ENCODE measurements around the gene ZNF83. TPM values are rescaled to one million over a fixed set of nuclear protein-coding genes. Genes with fewer than 3 reads are reported as not detected.
A peak's percentile ranks its signal among the peaks of the same experiment; 100 is the strongest.
"Not testable (repeated sequence)": the region's sequence is repeated elsewhere in the genome, so short reads cannot be mapped to it uniquely, and the experiment has no call there.

Gene ZNF83
- 20.5 TPM for polyA plus RNA-seq (2013, experiment 1 of 2)
- 20.2 TPM for polyA plus RNA-seq (2013, experiment 2 of 2)

DNA sequence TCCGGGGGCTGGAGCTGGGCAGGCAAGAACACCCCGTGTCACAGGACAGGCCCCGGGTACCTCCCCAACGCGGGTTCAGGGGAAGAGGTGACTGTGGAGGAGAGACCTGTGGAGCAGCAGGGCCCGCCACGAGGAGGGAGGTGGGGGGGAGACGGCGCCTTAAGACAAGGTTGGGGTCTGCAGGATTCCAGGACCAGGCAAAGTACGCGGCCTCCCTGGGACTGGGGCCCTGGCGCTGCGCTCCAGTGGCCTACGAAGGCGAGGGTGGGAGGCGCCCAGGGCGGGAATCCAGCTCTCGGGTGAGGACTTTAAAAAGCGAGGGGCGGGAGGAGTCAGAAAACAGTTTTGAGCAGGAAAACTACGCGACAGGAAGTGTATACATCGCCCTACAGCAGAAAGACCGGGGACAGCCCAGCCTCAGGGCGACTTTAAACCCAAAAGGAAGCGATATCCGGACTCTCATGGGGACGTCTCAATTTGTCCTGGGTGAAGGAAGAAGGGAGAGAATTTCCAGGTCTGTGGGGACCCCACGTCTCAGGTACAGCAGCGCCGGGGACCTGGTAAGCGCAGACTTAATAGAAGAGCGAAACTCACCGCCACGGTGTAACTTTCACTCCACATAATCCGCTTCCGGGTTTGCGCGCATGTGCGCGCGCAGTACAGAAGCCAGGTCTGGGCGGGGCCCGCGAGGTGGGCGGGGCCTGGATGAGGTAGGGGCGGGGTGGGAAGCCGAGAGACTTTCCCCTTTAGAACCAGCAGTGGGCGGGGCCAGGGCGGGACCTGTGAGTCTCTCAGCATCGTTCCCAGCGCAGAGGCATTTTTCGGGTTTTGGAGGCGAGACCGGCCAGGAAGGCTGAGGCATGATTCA is at the start of gene ZNF83:
Gene ZNF83 (minus strand): TSS at position 638 of the 868 bp plus-strand sequence.
- H3K9me3 ChIP-seq (ENCODE audit: control insufficient read depth, low read length): no peaks in the 10 kb centered on the region
- H3K4me3 ChIP-seq (ENCODE audit: insufficient read depth in 1 of 2, low read depth in 1 of 2, low read length in 2 of 2): peak within 1 kb of the TSS; percentile 68 to 97
- DNase-seq: peak; percentile 93
- H3K9ac ChIP-seq (ENCODE audit: low read length): peak within 1 kb of the TSS; percentile 99
- H3K79me1 ChIP-seq (replicated peaks; ENCODE audit: low read length, poor library complexity, severe bottlenecking): peaks cover 23% of the 10 kb centered on the region
- peak within 1 kb of the TSS; percentile 82 for H3K4me2 ChIP-seq (ENCODE audit: low read length, poor library complexity, severe bottlenecking)
- H3K36me3 ChIP-seq (ENCODE audit: control insufficient read depth in 1 of 2, insufficient read depth in 2 of 2, low read depth in 1 of 2, low read length in 2 of 2): peaks cover 6 to 18% of the 10 kb centered on the region in 2 experiments
- no peak within 1 kb of the TSS for H2BK120ac ChIP-seq (ENCODE audit: low read depth, low read length)
- H2BK12ac ChIP-seq (ENCODE audit: low read length in 2 of 2): no peak within 1 kb of the TSS
- H3K4ac ChIP-seq (ENCODE audit: low read depth in 1 of 2, low read length in 2 of 2): peak within 1 kb of the TSS; percentile 5 to 94
- H4K8ac ChIP-seq (ENCODE audit: low read length): peak within 1 kb of the TSS; percentile 84
- H3K18ac ChIP-seq (ENCODE audit: low read depth in 1 of 2, low read length in 2 of 2): peak within 1 kb of the TSS; percentile 77 to 91
- peak within 1 kb of the TSS; percentile 99 for H3K27ac ChIP-seq (ENCODE audit: low read length, poor library complexity, severe bottlenecking)
- no peak within 1 kb of the TSS for H2AK5ac ChIP-seq (ENCODE audit: low read length, severe bottlenecking)
- 2% methylated on average over 49 of the region's 55 CpGs for WGBS
- H3K4me1 ChIP-seq (ENCODE audit: control insufficient read depth, insufficient read depth, low read depth, low read length): peaks cover 7% of the 10 kb centered on the region
- H2BK15ac ChIP-seq (ENCODE audit: low read depth, poor library complexity, severe bottlenecking): no peak within 1 kb of the TSS
- H2BK5ac ChIP-seq (ENCODE audit: low read depth, low read length, poor library complexity, severe bottlenecking): peak within 1 kb of the TSS; percentile 76
- peak within 1 kb of the TSS in 1 of 2 experiments; percentile 81 for H3K23ac ChIP-seq (ENCODE audit: low read length in 2 of 2)
- H4K91ac ChIP-seq (ENCODE audit: low read length): peak within 1 kb of the TSS; percentile 70
- H3K14ac ChIP-seq (ENCODE audit: low read length in 2 of 2): peak within 1 kb of the TSS in 1 of 2 experiments; percentile 86
- H2AFZ ChIP-seq (ENCODE audit: low read depth, low read length): peak within 1 kb of the TSS; percentile 90
- H3K27me3 ChIP-seq (ENCODE audit: control insufficient read depth in 1 of 2, insufficient read depth in 1 of 2, low read length in 2 of 2): no peaks in the 10 kb centered on the region

DNA sequence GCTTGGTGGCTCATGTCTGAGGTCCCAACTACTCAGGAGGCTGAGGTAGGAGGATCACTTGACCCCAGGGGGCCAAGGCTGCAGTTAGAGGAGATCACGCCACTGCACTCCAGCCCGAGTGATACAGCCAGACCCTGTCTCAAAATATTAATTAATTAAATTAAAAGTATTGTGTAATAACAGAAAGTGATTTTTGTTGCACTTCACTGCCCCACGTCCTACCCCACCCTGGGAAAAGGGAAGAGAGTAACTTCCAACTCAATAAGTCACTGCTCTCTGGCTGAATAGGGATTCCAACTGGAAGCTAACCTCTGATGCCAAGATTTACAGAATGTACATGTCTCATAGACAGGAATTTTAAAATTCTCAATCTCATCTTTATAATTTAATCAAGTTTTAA is 49.5 kb upstream of the ZNF83 start:
- DNase-seq: no peak
- Histone ChIP-seq H3K4me3 (ENCODE audit: insufficient read depth in 1 of 2, low read depth in 1 of 2, low read length in 2 of 2) (no peak overlapping the region), H2BK15ac (ENCODE audit: low read depth, poor library complexity, severe bottlenecking) (no peak overlapping the region), H3K27me3 (ENCODE audit: control insufficient read depth in 1 of 2, insufficient read depth in 1 of 2, low read length in 2 of 2) (no peaks in the 10 kb centered on the region), H3K23ac (ENCODE audit: low read length in 2 of 2) (no peak overlapping the region), H4K91ac (ENCODE audit: low read length) (no peak overlapping the region), H4K8ac (ENCODE audit: low read length) (no peak overlapping the region), H3K4me1 (ENCODE audit: control insufficient read depth, insufficient read depth, low read depth, low read length) (peaks cover 10% of the 10 kb centered on the region), H3K4ac (ENCODE audit: low read depth in 1 of 2, low read length in 2 of 2) (no peak overlapping the region), H2BK120ac (ENCODE audit: low read depth, low read length) (no peak overlapping the region), H3K9me3 (ENCODE audit: control insufficient read depth, low read length) (no peaks in the 10 kb centered on the region), H2AFZ (ENCODE audit: low read depth, low read length) (no peak overlapping the region), H3K36me3 (ENCODE audit: control insufficient read depth in 1 of 2, insufficient read depth in 2 of 2, low read depth in 1 of 2, low read length in 2 of 2) (peaks cover 10 to 13% of the 10 kb centered on the region in 2 experiments), H2BK12ac (ENCODE audit: low read length in 2 of 2) (no peak overlapping the region), H3K14ac (ENCODE audit: low read length in 2 of 2) (no peak overlapping the region), H3K18ac (ENCODE audit: low read depth in 1 of 2, low read length in 2 of 2) (no peak overlapping the region), H3K27ac (ENCODE audit: low read length, poor library complexity, severe bottlenecking) (no peak overlapping the region), H3K9ac (ENCODE audit: low read length) (no peak overlapping the region), H3K79me1 (replicated peaks; ENCODE audit: low read length, poor library complexity, severe bottlenecking) (peaks cover 14% of the 10 kb centered on the region), H3K4me2 (ENCODE audit: low read length, poor library complexity, severe bottlenecking) (no peak overlapping the region), H2BK5ac (ENCODE audit: low read depth, low read length, poor library complexity, severe bottlenecking) (no peak overlapping the region), H2AK5ac (ENCODE audit: low read length, severe bottlenecking) (no peak overlapping the region)
- 100% methylated on average over 1 of the region's 3 CpGs for WGBS

DNA sequence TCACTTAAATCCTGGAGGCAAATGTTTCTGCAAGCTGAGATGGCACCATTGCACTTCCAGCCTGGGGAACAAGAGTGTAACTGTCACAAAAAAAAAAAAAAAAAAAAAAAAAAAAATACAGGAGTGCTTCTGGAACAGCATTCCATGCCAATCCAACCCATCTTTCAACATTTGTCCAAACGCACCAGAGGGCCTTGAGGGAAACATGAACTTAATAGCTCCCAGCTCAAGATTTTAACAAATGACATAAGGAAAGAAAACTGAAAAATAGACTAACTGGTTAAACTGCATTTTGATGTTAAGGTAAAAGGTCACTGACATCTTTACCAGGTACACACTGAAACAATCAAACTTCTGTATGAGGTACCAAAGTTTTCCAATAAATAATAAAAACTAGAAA is 47.7 kb upstream of the ZNF83 start:
- no peak for DNase-seq
- Histone ChIP-seq H3K9me3 (ENCODE audit: control insufficient read depth, low read length) (no peaks in the 10 kb centered on the region), H3K18ac (ENCODE audit: low read depth in 1 of 2, low read length in 2 of 2) (no peak overlapping the region), H3K4me2 (ENCODE audit: low read length, poor library complexity, severe bottlenecking) (no peak overlapping the region), H3K4ac (ENCODE audit: low read depth in 1 of 2, low read length in 2 of 2) (no peak overlapping the region), H3K4me3 (ENCODE audit: insufficient read depth in 1 of 2, low read depth in 1 of 2, low read length in 2 of 2) (no peak overlapping the region), H2BK5ac (ENCODE audit: low read depth, low read length, poor library complexity, severe bottlenecking) (no peak overlapping the region), H3K79me1 (replicated peaks; ENCODE audit: low read length, poor library complexity, severe bottlenecking) (peaks cover 15% of the 10 kb centered on the region), H4K8ac (ENCODE audit: low read length) (no peak overlapping the region), H2AFZ (ENCODE audit: low read depth, low read length) (no peak overlapping the region), H3K9ac (ENCODE audit: low read length) (peak overlapping the region; percentile 49), H3K4me1 (ENCODE audit: control insufficient read depth, insufficient read depth, low read depth, low read length) (peaks cover 6% of the 10 kb centered on the region), H3K23ac (ENCODE audit: low read length in 2 of 2) (no peak overlapping the region), H4K91ac (ENCODE audit: low read length) (no peak overlapping the region), H2BK15ac (ENCODE audit: low read depth, poor library complexity, severe bottlenecking) (no peak overlapping the region), H2BK120ac (ENCODE audit: low read depth, low read length) (no peak overlapping the region), H2AK5ac (ENCODE audit: low read length, severe bottlenecking) (no peak overlapping the region), H3K36me3 (ENCODE audit: control insufficient read depth in 1 of 2, insufficient read depth in 2 of 2, low read depth in 1 of 2, low read length in 2 of 2) (peaks cover 10 to 15% of the 10 kb centered on the region in 2 experiments), H3K27ac (ENCODE audit: low read length, poor library complexity, severe bottlenecking) (no peak overlapping the region), H3K14ac (ENCODE audit: low read length in 2 of 2) (no peak overlapping the region), H3K27me3 (ENCODE audit: control insufficient read depth in 1 of 2, insufficient read depth in 1 of 2, low read length in 2 of 2) (no peaks in the 10 kb centered on the region), H2BK12ac (ENCODE audit: low read length in 2 of 2) (no peak overlapping the region)
- no CpG with 5 or more reads among the region's 1 CpG for WGBS

DNA sequence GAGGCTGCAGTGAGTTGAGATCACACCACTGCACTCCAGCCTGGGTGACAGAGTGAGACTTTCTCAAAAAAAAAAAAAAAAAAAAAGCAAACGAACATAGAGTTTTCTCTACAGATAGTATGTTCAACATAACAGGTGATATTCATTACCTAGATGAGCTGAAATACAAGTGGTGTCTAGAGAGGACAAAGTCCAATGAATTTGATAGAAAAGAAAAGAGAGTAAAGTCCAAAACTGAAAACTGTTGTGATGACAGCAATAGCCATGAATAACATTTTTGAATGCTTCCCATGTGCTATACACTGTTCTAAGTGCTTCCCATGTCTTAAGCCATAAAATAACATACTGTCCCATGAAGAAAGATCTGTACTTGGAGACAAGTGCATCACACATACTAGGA is 43.1 kb upstream of the ZNF83 start:
- H2BK15ac ChIP-seq (ENCODE audit: low read depth, poor library complexity, severe bottlenecking); H2AK5ac ChIP-seq (ENCODE audit: low read length, severe bottlenecking); H3K4me2 ChIP-seq (ENCODE audit: low read length, poor library complexity, severe bottlenecking); H2AFZ ChIP-seq (ENCODE audit: low read depth, low read length); H3K27ac ChIP-seq (ENCODE audit: low read length, poor library complexity, severe bottlenecking); H3K27me3 ChIP-seq (ENCODE audit: control insufficient read depth in 1 of 2, insufficient read depth in 1 of 2, low read length in 2 of 2); H3K4me3 ChIP-seq (ENCODE audit: insufficient read depth in 1 of 2, low read depth in 1 of 2, low read length in 2 of 2); H3K14ac ChIP-seq (ENCODE audit: low read length in 2 of 2); DNase-seq; H3K9ac ChIP-seq (ENCODE audit: low read length); H3K4me1 ChIP-seq (ENCODE audit: control insufficient read depth, insufficient read depth, low read depth, low read length); H4K91ac ChIP-seq (ENCODE audit: low read length); H3K79me1 ChIP-seq (replicated peaks; ENCODE audit: low read length, poor library complexity, severe bottlenecking); H2BK12ac ChIP-seq (ENCODE audit: low read length in 2 of 2); H2BK120ac ChIP-seq (ENCODE audit: low read depth, low read length); H3K18ac ChIP-seq (ENCODE audit: low read depth in 1 of 2, low read length in 2 of 2); H3K4ac ChIP-seq (ENCODE audit: low read depth in 1 of 2, low read length in 2 of 2); H2BK5ac ChIP-seq (ENCODE audit: low read depth, low read length, poor library complexity, severe bottlenecking); H4K8ac ChIP-seq (ENCODE audit: low read length); H3K9me3 ChIP-seq (ENCODE audit: control insufficient read depth, low read length); H3K23ac ChIP-seq (ENCODE audit: low read length in 2 of 2): not testable (repeated sequence)
- peaks cover 16 to 23% of the 10 kb centered on the region in 2 experiments for H3K36me3 ChIP-seq (ENCODE audit: control insufficient read depth in 1 of 2, insufficient read depth in 2 of 2, low read depth in 1 of 2, low read length in 2 of 2)
- no CpG with 5 or more reads among the region's 1 CpG for WGBS

All from mesenchymal stem cell (in vitro differentiated cells and primary cell).